Measurements from ENCODE around the gene PTPRA. TPM values are rescaled to one million over a fixed set of nuclear protein-coding genes. Genes with fewer than 3 reads are reported as not detected.

PTPRA gene
- total and polyA plus RNA-seq, 2 of the 13 experiments (the other 11 are each of a cell fraction or from before 2014, with no cell fraction given): 47.2 to 127 TPM

DNA sequence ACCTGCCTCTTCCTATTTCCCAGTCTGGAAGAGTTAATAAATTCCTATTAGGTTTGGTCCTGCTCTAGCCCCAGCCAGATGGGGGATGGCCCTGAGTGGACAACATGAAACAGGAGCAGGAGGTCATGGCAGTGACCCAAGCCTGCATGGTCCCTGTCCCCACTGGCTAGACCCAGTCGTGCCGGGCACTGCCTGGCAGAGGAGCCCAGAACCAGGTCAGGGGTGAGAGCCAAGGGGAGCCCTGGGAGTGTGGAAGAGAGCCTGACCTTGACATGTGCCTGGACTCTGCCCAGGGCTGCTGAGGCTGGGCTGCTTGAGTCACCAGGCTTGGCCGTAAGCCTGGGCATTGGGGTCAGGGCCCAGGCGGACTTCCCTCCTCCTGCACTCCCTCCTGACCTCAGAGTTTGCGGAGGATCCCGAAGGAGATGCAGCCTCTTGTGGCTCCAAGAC is 207.7 kb downstream of the PTPRA start (continued):
- no peak for TF ChIP-seq NCOA5 (CRISPR knock-in tag; IDR thresholded peaks at IDR 0.05)
- TF ChIP-seq, protein P1, sequence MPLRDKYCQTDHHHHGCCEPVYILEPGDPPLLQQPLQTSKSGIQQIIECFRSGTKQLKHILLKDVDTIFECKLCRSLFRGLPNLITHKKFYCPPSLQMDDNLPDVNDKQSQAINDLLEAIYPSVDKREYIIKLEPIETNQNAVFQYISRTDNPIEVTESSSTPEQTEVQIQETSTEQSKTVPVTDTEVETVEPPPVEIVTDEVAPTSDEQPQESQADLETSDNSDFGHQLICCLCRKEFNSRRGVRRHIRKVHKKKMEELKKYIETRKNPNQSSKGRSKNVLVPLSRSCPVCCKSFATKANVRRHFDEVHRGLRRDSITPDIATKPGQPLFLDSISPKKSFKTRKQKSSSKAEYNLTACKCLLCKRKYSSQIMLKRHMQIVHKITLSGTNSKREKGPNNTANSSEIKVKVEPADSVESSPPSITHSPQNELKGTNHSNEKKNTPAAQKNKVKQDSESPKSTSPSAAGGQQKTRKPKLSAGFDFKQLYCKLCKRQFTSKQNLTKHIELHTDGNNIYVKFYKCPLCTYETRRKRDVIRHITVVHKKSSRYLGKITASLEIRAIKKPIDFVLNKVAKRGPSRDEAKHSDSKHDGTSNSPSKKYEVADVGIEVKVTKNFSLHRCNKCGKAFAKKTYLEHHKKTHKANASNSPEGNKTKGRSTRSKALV (CRISPR knock-in tag; IDR thresholded peaks at IDR 0.05): no peak
- TF ChIP-seq ZNF563 (CRISPR knock-in tag; IDR thresholded peaks at IDR 0.05): no peak
- no peak for TF ChIP-seq ZNF251 (CRISPR knock-in tag; IDR thresholded peaks at IDR 0.05)
- TF ChIP-seq ZNF775 (CRISPR knock-in tag; IDR thresholded peaks at IDR 0.05; ENCODE audit: borderline replicate concordance): no peak
- TF ChIP-seq, protein P2, sequence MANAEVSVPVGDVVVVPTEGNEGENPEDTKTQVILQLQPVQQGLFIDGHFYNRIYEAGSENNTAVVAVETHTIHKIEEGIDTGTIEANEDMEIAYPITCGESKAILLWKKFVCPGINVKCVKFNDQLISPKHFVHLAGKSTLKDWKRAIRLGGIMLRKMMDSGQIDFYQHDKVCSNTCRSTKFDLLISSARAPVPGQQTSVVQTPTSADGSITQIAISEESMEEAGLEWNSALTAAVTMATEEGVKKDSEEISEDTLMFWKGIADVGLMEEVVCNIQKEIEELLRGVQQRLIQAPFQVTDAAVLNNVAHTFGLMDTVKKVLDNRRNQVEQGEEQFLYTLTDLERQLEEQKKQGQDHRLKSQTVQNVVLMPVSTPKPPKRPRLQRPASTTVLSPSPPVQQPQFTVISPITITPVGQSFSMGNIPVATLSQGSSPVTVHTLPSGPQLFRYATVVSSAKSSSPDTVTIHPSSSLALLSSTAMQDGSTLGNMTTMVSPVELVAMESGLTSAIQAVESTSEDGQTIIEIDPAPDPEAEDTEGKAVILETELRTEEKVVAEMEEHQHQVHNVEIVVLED (CRISPR knock-in tag; IDR thresholded peaks at IDR 0.05; ENCODE audit: borderline replicate concordance): no peak
- TF ChIP-seq, protein P3, sequence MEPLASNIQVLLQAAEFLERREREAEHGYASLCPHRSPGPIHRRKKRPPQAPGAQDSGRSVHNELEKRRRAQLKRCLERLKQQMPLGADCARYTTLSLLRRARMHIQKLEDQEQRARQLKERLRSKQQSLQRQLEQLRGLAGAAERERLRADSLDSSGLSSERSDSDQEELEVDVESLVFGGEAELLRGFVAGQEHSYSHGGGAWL (CRISPR knock-in tag; IDR thresholded peaks at IDR 0.05): no peak
- no peak for TF ChIP-seq ZNF598 (CRISPR knock-in tag; IDR thresholded peaks at IDR 0.05; ENCODE audit: borderline replicate concordance)
- TF ChIP-seq ZNF670 (CRISPR knock-in tag; IDR thresholded peaks at IDR 0.05; ENCODE audit: borderline replicate concordance): peak; percentile 41; the same call in 1 of the 2 replicates
- TF ChIP-seq, protein P4, sequence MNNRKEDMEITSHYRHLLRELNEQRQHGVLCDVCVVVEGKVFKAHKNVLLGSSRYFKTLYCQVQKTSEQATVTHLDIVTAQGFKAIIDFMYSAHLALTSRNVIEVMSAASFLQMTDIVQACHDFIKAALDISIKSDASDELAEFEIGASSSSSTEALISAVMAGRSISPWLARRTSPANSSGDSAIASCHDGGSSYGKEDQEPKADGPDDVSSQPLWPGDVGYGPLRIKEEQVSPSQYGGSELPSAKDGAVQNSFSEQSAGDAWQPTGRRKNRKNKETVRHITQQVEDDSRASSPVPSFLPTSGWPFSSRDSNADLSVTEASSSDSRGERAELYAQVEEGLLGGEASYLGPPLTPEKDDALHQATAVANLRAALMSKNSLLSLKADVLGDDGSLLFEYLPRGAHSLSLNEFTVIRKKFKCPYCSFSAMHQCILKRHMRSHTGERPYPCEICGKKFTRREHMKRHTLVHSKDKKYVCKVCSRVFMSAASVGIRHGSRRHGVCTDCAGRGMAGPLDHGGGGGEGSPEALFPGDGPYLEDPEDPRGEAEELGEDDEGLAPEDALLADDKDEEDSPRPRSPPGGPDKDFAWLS (CRISPR knock-in tag; IDR thresholded peaks at IDR 0.05; ENCODE audit: borderline replicate concordance): no peak
- TF ChIP-seq, protein P5, sequence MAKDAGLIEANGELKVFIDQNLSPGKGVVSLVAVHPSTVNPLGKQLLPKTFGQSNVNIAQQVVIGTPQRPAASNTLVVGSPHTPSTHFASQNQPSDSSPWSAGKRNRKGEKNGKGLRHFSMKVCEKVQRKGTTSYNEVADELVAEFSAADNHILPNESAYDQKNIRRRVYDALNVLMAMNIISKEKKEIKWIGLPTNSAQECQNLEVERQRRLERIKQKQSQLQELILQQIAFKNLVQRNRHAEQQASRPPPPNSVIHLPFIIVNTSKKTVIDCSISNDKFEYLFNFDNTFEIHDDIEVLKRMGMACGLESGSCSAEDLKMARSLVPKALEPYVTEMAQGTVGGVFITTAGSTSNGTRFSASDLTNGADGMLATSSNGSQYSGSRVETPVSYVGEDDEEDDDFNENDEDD (CRISPR knock-in tag; IDR thresholded peaks at IDR 0.05; ENCODE audit: borderline replicate concordance): no peak
- TF ChIP-seq ZNF543 (CRISPR knock-in tag; IDR thresholded peaks at IDR 0.05): no peak
- TF ChIP-seq, protein P6, sequence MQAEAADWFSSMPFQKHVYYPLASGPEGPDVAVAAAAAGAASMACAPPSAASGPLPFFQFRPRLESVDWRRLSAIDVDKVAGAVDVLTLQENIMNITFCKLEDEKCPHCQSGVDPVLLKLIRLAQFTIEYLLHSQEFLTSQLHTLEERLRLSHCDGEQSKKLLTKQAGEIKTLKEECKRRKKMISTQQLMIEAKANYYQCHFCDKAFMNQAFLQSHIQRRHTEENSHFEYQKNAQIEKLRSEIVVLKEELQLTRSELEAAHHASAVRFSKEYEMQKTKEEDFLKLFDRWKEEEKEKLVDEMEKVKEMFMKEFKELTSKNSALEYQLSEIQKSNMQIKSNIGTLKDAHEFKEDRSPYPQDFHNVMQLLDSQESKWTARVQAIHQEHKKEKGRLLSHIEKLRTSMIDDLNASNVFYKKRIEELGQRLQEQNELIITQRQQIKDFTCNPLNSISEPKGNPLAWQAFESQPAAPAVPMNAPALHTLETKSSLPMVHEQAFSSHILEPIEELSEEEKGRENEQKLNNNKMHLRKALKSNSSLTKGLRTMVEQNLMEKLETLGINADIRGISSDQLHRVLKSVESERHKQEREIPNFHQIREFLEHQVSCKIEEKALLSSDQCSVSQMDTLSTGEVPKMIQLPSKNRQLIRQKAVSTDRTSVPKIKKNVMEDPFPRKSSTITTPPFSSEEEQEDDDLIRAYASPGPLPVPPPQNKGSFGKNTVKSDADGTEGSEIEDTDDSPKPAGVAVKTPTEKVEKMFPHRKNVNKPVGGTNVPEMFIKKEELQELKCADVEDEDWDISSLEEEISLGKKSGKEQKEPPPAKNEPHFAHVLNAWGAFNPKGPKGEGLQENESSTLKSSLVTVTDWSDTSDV (CRISPR knock-in tag; IDR thresholded peaks at IDR 0.05): no peak
- peak; percentile 62 for TF ChIP-seq GATAD2A (CRISPR knock-in tag; IDR thresholded peaks at IDR 0.05)
- TF ChIP-seq SKI (IDR thresholded peaks at IDR 0.05; ENCODE audit: partially characterized antibody): peak; percentile 90
- peak; percentile 40 for TF ChIP-seq XRCC5 (optimal IDR thresholded peaks at IDR 0.05; ENCODE audit: low read length)
- 0 out of 2 replicates have a peak, but pooled peaks have one; percentile 29 for TF ChIP-seq ZNF354B (CRISPR knock-in tag; IDR thresholded peaks at IDR 0.05)
